Thoracic aorta (tissue), 2 donors: ENCODE data around the gene TES. TPM values are rescaled to one million over a fixed set of nuclear protein-coding genes. Genes with fewer than 3 reads are reported as not detected.
A peak's percentile ranks its signal among the peaks of the same experiment; 100 is the strongest.

Experiments
- ATAC-seq: fragments of 150-250 bp; one replicate; pipeline ENCODE4 v1.8.0; 2017; ENCODE audit warnings: low read depth; ENCODE audit not compliant: insufficient number of reproducible peaks, low FRiP score
- DNase-seq: peaks from one replicate; pipeline ENCODE4 v3.0.0-alpha.2; 2020; ENCODE audit warnings: low spot score
- H3K27ac ChIP-seq, 2 donors: fragments of 200-600 bp; sonication (generic); 1 replicate in 1 of 2; 2 replicates in 1 of 2; pipeline ENCODE4 v1.5.1; 2016; ENCODE audit warnings: mild to moderate bottlenecking in 2 of 2, moderate library complexity in 2 of 2
- H3K27me3 ChIP-seq: fragments of 200-600 bp; sonication (generic); replicated peaks from 2 replicates; pipeline ENCODE4 v1.6.0; 2016; ENCODE audit warnings: mild to moderate bottlenecking; ENCODE audit not compliant: insufficient read depth
- H3K36me3 ChIP-seq: fragments of 200-600 bp; sonication (generic); one replicate; pipeline ENCODE4 v1.5.1; 2016
- H3K4me1 ChIP-seq, 2 donors: fragments of 200-600 bp; sonication (generic); 1 replicate in 1 of 2; 2 replicates in 1 of 2; pipeline versions ENCODE4 v1.5.1 to v1.6.0; 2016; ENCODE audit warnings: low read depth in 2 of 2, mild to moderate bottlenecking in 1 of 2; ENCODE audit not compliant: control insufficient read depth in 1 of 2
- H3K4me3 ChIP-seq: fragments of 200-600 bp; sonication (generic); 2 replicates; pipeline ENCODE4 v1.5.1; 2016; ENCODE audit warnings: mild to moderate bottlenecking
- H3K9me3 ChIP-seq: fragments of 200-600 bp; sonication (generic); 2 replicates; pipeline ENCODE4 v1.5.1; 2016
- total RNA-seq, 2 donors: library from RNA; depleted of rRNA; stranded (reverse); fragments of >200 nt; gene quantifications; one replicate each; pipeline versions ENCODE4 v1.1.0 to v1.2.3, GENCODE V29; 2016
- TF ChIP-seq, protein P1 (sequence below): fragments of 200-600 bp; sonication (generic); IDR thresholded peaks from one replicate; pipeline ENCODE4 v1.5.1; 2019; ENCODE audit warnings: antibody characterized with exemption

The TES gene
- total RNA-seq, 2 donors from 2014 or later: 186 to 215 TPM

DNA sequence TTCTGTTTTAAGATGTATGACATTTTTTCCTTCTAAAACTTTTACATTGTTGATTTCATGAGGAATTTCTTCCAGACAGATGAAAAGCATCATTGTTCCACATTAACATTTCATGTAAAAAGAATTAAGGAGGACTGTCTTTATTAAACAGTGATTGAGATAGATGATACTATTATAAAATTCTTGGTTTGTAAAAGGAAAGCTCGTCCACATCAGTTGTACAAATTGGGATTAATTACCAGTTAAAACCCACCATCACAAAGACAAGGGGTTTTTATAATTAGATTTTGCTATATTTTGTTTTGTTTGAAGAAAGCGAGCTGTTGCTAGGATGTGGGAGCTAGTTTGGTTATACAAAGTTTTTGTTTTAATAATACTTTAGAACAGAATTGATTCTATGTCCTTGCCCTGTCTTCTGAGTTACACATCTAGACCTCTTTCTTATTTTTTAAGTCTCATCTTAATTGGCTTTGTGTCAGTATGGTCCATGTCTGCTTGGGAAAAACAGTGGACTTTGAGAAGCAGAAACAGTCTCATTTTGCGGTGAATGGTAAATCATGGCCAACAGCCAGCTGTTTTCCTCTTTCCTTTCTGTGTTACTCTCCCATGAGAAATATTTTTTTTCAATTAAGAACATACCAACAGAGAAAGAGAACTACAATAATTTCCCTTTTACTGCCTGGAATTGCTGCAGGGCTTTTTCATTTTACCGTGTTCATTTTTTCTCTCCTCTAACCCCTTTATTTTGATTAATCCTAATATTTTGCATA lies 3.2 kb downstream of the TES start:
- Histone ChIP-seq H3K36me3 (no peaks in the 10 kb centered on the region), H3K4me3 (peak overlapping the region; percentile 90), H3K27ac (peak overlapping the region; percentile 97), H3K9me3 (no peaks in the 10 kb centered on the region), H3K4me1 (peaks cover 36 to 46% of the 10 kb centered on the region in 2 donors), H3K27me3 (no peaks in the 10 kb centered on the region)
- DNase-seq (no peak), ATAC-seq (no peak)
- TF ChIP-seq, protein P1, sequence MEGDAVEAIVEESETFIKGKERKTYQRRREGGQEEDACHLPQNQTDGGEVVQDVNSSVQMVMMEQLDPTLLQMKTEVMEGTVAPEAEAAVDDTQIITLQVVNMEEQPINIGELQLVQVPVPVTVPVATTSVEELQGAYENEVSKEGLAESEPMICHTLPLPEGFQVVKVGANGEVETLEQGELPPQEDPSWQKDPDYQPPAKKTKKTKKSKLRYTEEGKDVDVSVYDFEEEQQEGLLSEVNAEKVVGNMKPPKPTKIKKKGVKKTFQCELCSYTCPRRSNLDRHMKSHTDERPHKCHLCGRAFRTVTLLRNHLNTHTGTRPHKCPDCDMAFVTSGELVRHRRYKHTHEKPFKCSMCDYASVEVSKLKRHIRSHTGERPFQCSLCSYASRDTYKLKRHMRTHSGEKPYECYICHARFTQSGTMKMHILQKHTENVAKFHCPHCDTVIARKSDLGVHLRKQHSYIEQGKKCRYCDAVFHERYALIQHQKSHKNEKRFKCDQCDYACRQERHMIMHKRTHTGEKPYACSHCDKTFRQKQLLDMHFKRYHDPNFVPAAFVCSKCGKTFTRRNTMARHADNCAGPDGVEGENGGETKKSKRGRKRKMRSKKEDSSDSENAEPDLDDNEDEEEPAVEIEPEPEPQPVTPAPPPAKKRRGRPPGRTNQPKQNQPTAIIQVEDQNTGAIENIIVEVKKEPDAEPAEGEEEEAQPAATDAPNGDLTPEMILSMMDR: no peak

DNA sequence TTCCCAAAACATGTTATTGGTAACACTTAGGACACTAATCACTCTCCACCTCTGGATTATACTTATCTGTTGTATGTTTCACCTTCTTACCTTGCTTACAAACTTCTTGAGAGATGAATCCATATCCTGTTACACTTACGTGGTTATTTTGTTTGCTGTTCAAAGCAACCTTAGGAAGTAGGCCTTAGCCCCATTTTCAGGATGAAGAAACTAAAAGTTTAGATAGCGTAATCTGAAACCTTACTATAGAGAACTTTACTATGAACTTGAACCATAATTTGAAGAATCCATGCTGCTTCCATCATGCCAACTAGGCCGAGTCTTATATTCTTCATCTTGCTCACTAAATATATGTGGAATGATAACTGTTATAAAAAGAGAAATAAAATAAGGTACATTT lies 4.6 kb downstream of the TES start:
- no peaks in the 10 kb centered on the region for H3K27me3 ChIP-seq
- H3K9me3 ChIP-seq: no peaks in the 10 kb centered on the region
- no peaks in the 10 kb centered on the region for H3K36me3 ChIP-seq
- H3K4me3 ChIP-seq: peak overlapping the region; percentile 90
- H3K4me1 ChIP-seq: peaks cover 44 to 60% of the 10 kb centered on the region in 2 donors
- peak overlapping the region; percentile 97 for H3K27ac ChIP-seq
- ATAC-seq: no peak
- TF ChIP-seq, protein P1: no peak
- DNase-seq: no peak

DNA sequence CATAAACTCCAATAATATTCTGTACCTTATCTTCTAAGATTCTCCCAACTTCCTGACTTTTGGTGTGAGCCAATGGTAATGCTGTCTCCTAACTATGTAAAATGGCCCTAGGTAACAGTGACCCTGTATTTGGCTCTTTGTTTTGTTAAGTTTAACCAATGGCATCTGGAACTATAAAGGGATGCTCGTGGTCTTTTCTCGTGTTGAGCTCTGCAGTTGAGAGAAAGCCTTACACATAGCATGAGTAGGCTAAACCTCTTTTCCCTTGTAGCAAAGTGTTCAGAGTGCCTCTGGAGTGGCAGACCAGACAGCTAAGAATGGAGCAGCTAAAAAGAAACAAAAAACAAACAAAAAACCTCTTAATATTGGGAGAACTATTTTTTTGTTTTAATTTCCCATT lies 5.2 kb downstream of the TES start:
- no peak for DNase-seq
- peak overlapping the region; percentile 49 to 97 for H3K27ac ChIP-seq
- no peak for ATAC-seq
- H3K9me3 ChIP-seq: no peaks in the 10 kb centered on the region
- peak overlapping the region; percentile 19 for H3K4me3 ChIP-seq
- H3K4me1 ChIP-seq: peaks cover 44 to 66% of the 10 kb centered on the region in 2 donors
- H3K27me3 ChIP-seq: no peaks in the 10 kb centered on the region
- no peaks in the 10 kb centered on the region for H3K36me3 ChIP-seq
- TF ChIP-seq, protein P1: no peak

DNA sequence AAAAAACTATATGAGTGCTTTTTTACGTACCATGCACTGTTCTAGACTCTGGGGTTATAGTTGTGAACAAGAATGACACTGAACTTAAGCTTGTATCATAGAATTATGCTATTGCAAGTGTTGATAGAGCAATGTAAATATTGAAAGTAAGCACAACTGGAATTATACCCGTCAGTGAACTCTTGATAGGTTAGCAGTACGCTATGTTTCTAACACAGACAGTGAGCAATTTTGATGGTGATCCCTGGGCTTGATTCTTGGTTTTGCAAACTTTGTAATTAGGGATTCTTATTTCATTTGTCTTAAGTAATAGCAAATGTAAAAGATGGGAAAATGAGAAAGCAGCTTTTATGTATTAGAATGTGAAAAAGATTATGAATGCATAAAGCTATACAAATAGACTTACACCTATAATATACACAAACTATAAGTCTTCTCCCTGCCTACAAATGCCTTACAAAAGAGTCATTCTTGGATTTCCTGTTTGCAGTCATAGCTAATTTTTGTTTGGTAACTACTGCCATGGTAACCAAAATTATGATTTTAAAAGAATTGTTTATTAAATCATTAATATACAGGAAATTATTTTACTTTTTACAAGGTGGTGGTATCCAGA lies 6.7 kb downstream of the TES start:
- DNase-seq (no peak), ATAC-seq (no peak)
- H3K4me3 ChIP-seq: no peak overlapping the region
- H3K27ac ChIP-seq: peak overlapping the region; percentile 49 to 97
- H3K9me3 ChIP-seq: no peaks in the 10 kb centered on the region
- H3K36me3 ChIP-seq: no peaks in the 10 kb centered on the region
- no peaks in the 10 kb centered on the region for H3K27me3 ChIP-seq
- TF ChIP-seq, protein P1: no peak
- H3K4me1 ChIP-seq: peaks cover 52 to 79% of the 10 kb centered on the region in 2 donors

DNA sequence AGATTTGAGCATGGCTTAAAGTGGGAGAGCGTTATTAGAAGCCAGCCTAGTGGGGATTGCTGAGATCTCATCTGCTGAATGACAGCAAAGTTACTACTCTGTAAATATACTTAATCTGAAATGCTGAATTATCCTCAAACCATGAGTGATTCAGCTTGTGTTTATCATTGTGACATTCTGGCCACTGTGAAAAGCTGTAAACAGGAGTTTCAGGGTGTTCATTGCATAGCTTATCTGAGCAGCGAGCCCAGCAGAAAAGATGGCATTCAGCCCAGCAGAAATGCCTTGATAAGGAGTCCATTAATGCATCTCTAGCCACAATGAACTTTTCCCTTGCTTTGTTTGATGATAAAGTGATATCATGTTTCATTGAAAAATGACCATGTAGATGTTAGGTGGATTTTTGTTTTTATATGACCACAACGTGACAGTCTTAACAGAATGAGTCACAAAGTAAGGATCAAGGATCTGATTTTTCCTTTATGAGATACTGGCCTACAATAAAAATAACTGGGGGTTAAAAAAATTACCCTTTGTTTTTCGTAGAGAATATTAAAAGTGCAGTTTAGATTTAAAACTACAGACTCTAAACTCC lies 7.8 kb downstream of the TES start:
- Histone ChIP-seq H3K4me1 (peaks cover 57 to 90% of the 10 kb centered on the region in 2 donors), H3K27ac (peak overlapping the region; percentile 39 to 97), H3K36me3 (no peaks in the 10 kb centered on the region), H3K4me3 (peak overlapping the region; percentile 44), H3K27me3 (no peaks in the 10 kb centered on the region), H3K9me3 (no peaks in the 10 kb centered on the region)
- DNase-seq: no peak
- no peak for ATAC-seq
- TF ChIP-seq, protein P1: no peak
